ENCODE results near the gene TMEM151B.
"Not testable (repeated sequence)": the region's sequence is repeated elsewhere in the genome, so short reads cannot be mapped to it uniquely, and the experiment has no call there.

The TMEM151B gene

DNA sequence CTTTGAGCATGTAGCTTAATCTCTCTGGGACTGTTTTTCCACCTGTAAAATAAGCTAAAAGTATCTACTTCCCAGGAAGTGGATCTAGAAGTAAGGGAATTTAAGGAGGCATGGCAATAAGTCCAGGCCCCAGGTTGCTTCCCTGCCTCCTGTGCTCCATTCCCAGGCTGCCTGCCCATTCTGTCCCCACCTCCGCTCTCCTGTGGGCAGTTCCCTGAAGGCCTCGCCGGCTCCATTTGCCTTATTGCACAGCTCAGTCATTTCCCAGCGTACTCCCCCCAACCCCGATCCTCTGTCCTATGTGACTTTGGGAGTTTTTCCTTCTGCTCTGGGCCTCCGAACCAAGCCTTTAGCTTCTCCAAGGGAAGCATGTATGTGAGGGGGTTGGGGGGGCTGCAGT is 42.2 kb upstream of the TMEM151B start:
- no peak overlapping the region for H3K27ac Mint-ChIP-seq

DNA sequence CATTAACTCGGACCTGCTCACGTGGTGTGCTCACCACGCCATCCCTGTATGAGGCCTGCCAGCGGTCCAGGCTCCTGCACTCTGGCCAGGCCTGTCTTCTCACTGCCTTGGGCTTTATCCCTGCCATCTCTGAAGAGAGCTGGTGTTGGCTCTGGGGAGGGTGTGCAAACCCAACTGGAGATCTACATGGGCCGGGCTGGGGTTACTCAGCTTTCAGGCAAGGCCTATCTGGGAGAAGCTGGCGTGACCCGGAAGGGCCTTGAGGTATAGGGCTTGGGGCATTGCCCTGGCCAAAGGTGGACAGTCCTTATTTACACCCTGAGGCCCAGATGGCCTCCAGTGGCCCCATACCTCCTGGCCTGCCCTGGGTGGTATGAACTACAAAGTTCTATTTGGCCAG is 41.8 kb upstream of the TMEM151B start:
- DNase-seq (no peak), ATAC-seq (replicated peaks) (no peak)
- Mint-ChIP-seq H3K4me1 (peaks cover 20 to 31% of the 10 kb centered on the region in 2 donors), H3K27me3 (no peaks in the 10 kb centered on the region), H3K9me3 (no peaks in the 10 kb centered on the region), H3K36me3 (peaks cover 22 to 50% of the 10 kb centered on the region in 2 donors), H3K27ac (no peak overlapping the region), H3K4me3 (no peak overlapping the region)

More for the DNA sequence above, 42.2 kb upstream of the TMEM151B start:
- DNase-seq (no peak), ATAC-seq (replicated peaks) (no peak)
- Mint-ChIP-seq H3K36me3 (peaks cover 21 to 47% of the 10 kb centered on the region in 2 donors), H3K4me3 (no peak overlapping the region), H3K9me3 (no peaks in the 10 kb centered on the region), H3K4me1 (peaks cover 21 to 33% of the 10 kb centered on the region in 2 donors), H3K27me3 (no peaks in the 10 kb centered on the region)

GRCh38 chr6:44228836-44229235 is 41.4 kb upstream of the TMEM151B start:
- no peak overlapping the region for H3K27ac Mint-ChIP-seq
- no peak for ATAC-seq (replicated peaks)

DNA sequence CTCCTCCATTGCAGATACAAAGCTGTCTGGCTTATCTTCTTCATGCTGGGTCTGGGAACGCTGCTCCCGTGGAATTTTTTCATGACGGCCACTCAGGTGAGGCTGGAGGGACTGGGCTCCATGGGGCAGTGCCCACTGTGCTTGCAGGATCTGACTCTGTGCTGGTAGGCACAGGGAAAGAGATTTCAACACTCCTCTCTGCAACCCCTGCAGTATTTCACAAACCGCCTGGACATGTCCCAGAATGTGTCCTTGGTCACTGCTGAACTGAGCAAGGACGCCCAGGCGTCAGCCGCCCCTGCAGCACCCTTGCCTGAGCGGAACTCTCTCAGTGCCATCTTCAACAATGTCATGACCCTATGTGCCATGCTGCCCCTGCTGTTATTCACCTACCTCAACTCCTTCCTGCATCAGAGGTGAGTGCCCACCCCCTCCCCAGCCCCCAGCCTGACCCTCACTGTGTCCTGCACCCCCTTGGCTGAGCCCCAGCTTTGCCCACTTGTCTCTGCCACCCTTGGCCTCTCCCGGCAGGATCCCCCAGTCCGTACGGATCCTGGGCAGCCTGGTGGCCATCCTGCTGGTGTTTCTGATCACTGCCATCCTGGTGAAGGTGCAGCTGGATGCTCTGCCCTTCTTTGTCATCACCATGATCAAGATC is 40.7 kb upstream of the TMEM151B start:
- Mint-ChIP-seq H3K4me3 (no peak overlapping the region), H3K9me3 (no peaks in the 10 kb centered on the region), H3K27ac (no peak overlapping the region), H3K4me1 (peaks cover 15 to 28% of the 10 kb centered on the region in 2 donors), H3K36me3 (peaks cover 29 to 56% of the 10 kb centered on the region in 2 donors), H3K27me3 (no peaks in the 10 kb centered on the region)
- ATAC-seq (replicated peaks) (no peak), DNase-seq (no peak)

More at GRCh38 chr6:44228836-44229235, 41.4 kb upstream of the TMEM151B start:
- Mint-ChIP-seq H3K36me3 (peaks cover 26 to 54% of the 10 kb centered on the region in 2 donors), H3K9me3 (no peaks in the 10 kb centered on the region), H3K4me3 (no peak overlapping the region), H3K27me3 (no peaks in the 10 kb centered on the region), H3K4me1 (peaks cover 20 to 29% of the 10 kb centered on the region in 2 donors)
- DNase-seq, result no peak

DNA sequence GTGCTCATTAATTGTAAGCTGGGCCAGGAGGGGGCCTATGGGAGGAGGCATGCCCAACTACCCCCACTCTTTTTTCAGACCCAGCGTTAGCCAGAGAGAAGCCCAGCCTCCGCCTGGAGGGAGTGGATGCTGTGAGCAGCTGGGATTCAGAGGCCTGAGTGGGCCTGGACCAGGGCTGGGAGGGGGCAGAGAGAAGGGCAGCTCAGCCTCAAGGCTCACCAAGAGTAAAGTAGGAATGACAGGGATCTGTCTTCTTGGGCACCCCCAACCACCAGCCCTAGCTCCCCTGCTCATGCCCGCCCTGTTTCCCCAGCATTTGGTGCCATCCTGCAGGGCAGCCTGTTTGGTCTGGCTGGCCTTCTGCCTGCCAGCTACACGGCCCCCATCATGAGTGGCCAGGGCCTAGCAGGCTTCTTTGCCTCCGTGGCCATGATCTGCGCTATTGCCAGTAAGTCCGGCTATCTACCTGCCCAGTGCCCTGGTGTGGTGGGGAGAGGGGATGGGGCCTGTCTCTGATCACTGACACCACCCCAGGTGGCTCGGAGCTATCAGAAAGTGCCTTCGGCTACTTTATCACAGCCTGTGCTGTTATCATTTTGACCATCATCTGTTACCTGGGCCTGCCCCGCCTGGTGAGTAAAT is 40.1 kb upstream of the TMEM151B start:
- H3K4me1 Mint-ChIP-seq, result peaks cover 12 to 22% of the 10 kb centered on the region in 2 donors
- H3K9me3 Mint-ChIP-seq, result no peaks in the 10 kb centered on the region
- no peak overlapping the region for H3K4me3 Mint-ChIP-seq
- H3K27ac Mint-ChIP-seq, result no peak overlapping the region
- peaks cover 29 to 57% of the 10 kb centered on the region in 2 donors for H3K36me3 Mint-ChIP-seq
- H3K27me3 Mint-ChIP-seq, result no peaks in the 10 kb centered on the region
- no peak for DNase-seq
- no peak for ATAC-seq (replicated peaks)

DNA sequence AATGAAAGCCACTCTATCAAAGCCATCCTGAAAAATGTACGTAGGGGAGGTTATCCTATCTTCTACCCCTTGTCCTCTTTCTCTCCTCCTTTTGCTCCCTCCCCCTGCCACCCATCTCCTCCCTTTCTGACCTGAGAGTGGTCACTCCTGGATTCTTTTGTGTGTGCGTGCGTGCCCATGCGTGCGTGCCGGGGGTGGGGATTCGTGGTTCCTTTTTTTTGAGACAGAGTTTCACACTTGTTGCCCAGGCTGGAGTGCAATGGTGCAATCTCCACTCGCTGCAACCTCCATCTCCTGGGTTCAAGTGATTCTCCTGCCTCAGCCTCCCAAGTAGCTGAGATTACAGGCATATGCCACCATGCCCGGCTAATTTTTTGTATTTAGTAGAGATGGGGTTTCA is 38.8 kb upstream of the TMEM151B start:
- DNase-seq; H3K9me3 Mint-ChIP-seq; H3K27me3 Mint-ChIP-seq; H3K4me3 Mint-ChIP-seq; ATAC-seq (replicated peaks); H3K27ac Mint-ChIP-seq: not testable (repeated sequence)
- peaks cover 34 to 59% of the 10 kb centered on the region in 2 donors for H3K36me3 Mint-ChIP-seq
- peaks cover 6 to 11% of the 10 kb centered on the region in 2 donors for H3K4me1 Mint-ChIP-seq

DNA sequence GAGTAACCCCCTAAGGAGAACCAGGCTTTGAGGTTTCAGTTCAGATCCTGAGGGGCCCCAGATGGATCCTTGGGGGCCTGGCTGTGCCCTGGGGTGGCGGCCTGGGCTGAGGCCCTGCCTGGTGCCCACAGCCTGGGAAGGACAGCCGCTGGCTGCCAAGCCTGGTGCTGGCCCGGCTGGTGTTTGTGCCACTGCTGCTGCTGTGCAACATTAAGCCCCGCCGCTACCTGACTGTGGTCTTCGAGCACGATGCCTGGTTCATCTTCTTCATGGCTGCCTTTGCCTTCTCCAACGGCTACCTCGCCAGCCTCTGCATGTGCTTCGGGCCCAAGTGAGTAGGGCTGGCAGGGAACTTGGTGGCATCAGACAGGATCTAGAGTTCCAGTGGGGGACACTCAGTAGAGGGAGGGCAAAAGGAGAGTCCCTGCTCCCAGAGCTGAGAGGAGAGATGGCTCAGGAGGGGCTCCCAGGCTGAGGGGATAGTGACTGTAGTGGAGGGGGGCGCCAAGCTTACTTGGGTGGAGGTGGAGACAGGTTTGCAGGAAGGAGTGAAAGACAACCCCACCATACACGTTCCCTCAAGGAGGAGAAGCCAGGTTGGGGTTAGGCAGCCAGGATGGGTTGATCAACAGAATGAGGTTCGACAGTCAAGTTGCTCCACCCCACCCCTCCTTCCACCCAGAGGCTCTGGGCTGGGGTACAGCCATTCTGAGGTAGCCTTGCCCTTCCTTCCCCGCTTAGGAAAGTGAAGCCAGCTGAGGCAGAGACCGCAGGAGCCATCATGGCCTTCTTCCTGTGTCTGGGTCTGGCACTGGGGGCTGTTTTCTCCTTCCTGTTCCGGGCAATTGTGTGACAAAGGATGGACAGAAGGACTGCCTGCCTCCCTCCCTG is 37.3 kb upstream of the TMEM151B start:
- Mint-ChIP-seq H3K27me3 (no peaks in the 10 kb centered on the region), H3K4me3 (no peak overlapping the region), H3K9me3 (no peaks in the 10 kb centered on the region), H3K4me1 (peaks cover 8 to 17% of the 10 kb centered on the region in 2 donors), H3K27ac (peak overlapping the region; percentile 39), H3K36me3 (peaks cover 36 to 58% of the 10 kb centered on the region in 2 donors)
- DNase-seq, result no peak
- ATAC-seq (replicated peaks), result no peak

DNA sequence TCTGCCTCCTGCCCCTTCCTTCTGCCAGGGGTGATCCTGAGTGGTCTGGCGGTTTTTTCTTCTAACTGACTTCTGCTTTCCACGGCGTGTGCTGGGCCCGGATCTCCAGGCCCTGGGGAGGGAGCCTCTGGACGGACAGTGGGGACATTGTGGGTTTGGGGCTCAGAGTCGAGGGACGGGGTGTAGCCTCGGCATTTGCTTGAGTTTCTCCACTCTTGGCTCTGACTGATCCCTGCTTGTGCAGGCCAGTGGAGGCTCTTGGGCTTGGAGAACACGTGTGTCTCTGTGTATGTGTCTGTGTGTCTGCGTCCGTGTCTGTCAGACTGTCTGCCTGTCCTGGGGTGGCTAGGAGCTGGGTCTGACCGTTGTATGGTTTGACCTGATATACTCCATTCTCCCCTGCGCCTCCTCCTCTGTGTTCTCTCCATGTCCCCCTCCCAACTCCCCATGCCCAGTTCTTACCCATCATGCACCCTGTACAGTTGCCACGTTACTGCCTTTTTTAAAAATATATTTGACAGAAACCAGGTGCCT is 36.6 kb upstream of the TMEM151B start:
- peaks cover 36 to 53% of the 10 kb centered on the region in 2 donors for H3K36me3 Mint-ChIP-seq
- peak overlapping the region; percentile 39 for H3K27ac Mint-ChIP-seq
- ATAC-seq (replicated peaks) (no peak), DNase-seq (no peak)
- no peak overlapping the region for H3K4me3 Mint-ChIP-seq
- peaks cover 11 to 24% of the 10 kb centered on the region in 2 donors for H3K4me1 Mint-ChIP-seq
- H3K27me3 Mint-ChIP-seq, result no peaks in the 10 kb centered on the region
- H3K9me3 Mint-ChIP-seq, result no peaks in the 10 kb centered on the region

DNA sequence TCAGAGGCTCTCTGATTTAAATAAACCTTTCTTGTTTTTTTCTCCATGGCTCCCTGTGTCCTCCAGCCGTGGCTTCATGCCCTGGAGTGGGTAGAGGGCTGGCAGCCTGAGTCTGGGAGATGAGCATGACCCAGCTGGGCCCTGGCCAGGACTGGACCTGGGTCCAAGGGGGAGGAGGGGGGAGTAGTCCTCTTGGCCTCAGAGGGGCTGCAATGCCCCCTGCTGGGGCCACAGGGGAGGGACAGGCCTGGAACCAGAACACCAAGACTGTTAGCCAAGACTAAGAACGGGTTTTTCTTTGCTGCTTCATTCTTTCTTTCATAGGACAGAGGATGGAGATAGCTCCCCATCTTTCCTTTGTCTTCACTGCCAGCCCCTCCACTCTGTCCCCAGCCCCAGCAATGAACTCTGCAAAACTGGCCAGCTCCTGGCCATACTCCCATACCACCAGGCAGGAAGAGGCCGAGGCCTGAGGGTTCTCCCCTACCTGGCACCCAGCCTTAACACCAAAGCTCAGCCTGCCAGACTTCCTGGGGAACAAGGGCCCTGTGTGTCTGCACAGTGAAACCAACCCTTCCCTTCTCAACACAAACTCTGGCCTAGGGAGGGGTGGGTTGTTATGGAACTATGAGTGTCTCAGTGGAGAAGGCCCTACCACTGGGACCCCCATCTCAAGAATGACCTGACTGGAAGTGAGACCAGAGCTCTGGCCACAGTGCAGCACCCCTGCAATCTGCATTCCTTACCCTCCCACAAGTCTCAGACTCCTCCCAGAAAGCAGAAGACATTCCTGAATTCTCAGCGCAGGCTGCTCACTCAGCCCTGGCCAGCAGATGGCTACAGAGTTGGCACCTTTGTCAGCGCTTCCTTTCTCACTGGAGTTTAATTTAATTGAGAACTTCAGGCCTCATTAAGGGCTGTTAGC is 35.9 kb upstream of the TMEM151B start:
- Mint-ChIP-seq H3K4me3 (no peak overlapping the region), H3K27me3 (no peaks in the 10 kb centered on the region), H3K27ac (no peak overlapping the region), H3K36me3 (peaks cover 32 to 47% of the 10 kb centered on the region in 2 donors), H3K4me1 (peaks cover 10 to 26% of the 10 kb centered on the region in 2 donors), H3K9me3 (no peaks in the 10 kb centered on the region)
- no peak for DNase-seq
- no peak for ATAC-seq (replicated peaks)

DNA sequence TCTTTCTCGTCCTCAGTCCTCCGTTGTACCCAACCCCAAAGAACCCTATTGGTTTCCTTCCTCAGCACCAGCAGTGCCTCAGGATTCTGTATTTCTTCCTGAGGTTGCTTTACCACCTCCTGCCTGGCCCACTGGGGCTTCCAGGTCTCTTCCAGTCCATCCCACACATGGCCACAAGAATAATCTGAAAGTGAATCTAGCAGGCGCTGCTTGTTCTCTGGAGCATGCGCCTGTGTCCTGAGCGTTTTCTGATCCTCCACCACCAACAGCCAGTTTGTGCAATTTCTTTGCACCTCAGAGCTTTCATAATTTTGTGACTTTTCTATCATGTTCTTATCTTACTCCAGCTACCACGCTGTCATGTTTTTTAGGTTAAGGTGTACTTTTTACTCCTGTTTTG is 35.0 kb upstream of the TMEM151B start:
- Mint-ChIP-seq H3K27ac (no peak overlapping the region), H3K27me3 (no peaks in the 10 kb centered on the region), H3K4me3 (no peak overlapping the region), H3K36me3 (peaks cover 28 to 39% of the 10 kb centered on the region in 2 donors), H3K9me3 (no peaks in the 10 kb centered on the region), H3K4me1 (peaks cover 9 to 26% of the 10 kb centered on the region in 2 donors)
- DNase-seq (no peak), ATAC-seq (replicated peaks) (no peak)

- Mint-ChIP-seq H3K9me3 (no peaks in the 10 kb centered on the region), H3K36me3 (peaks cover 22 to 31% of the 10 kb centered on the region in 2 donors), H3K27ac (no peak overlapping the region), H3K4me3 (no peak overlapping the region), H3K4me1 (peaks cover 9 to 26% of the 10 kb centered on the region in 2 donors), H3K27me3 (no peaks in the 10 kb centered on the region)
- ATAC-seq (replicated peaks) (no peak), DNase-seq (no peak)
Measured at GRCh38 chr6:44235891-44236516, 34.2 kb upstream of the TMEM151B start.

DNA sequence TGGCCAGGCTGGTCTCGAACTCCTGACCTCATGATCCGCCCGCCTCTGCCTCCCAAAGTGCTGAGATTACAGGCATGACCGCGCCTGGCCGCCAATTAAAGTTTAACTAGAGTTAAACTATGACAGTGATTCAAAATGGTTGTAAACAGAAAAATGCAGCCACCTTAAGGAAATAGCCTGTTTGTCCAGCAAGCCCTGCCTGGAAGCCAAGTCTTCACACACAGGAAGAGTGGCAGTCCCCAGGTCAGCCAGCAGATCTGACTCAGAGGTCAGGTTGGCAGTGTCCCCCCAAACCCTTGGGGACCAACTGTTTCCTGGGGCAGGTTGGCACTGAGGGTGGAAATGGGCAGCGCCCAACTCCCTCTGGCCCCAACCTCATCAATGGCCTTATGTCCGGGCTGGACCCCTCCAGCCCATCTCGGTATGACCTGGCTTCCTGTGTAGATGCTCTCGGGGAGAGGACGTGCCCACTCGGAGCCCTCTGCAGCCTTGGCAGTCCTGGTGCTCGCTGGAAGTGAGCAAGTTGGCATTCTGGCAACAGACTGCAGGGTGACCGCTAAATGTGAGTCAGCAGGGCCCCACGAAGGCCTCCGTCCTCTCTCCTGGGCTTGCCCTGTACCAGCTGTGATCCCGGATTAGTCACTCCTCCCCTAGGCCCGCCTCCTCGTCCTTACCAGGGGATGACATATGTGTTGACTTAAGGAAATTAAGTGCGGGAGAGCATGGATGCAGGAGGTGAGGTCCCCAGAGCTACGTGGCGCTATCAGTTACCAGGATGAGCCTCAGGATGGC is 33.0 kb upstream of the TMEM151B start:
- Mint-ChIP-seq H3K27me3 (no peaks in the 10 kb centered on the region), H3K4me1 (peaks cover 9 to 26% of the 10 kb centered on the region in 2 donors), H3K4me3 (peak overlapping the region; percentile 95), H3K36me3 (peaks cover 18 to 20% of the 10 kb centered on the region in 2 donors), H3K27ac (peak overlapping the region; percentile 98), H3K9me3 (no peaks in the 10 kb centered on the region)
- ATAC-seq (replicated peaks) (peak; percentile 84 to 85), DNase-seq (peak; percentile 55)
